GM18502 (cell line): ENCODE results near the gene NOS3.
"Not testable (repeated sequence)": the region's sequence is repeated elsewhere in the genome, so short reads cannot be mapped to it uniquely, and the experiment has no call there.

Experiments
- ATAC-seq: cut with Tn5 transposase; IDR thresholded peaks from one replicate; pipeline ENCODE4 v1.9.1; 2021; ENCODE audit warnings: mild to moderate bottlenecking; ENCODE audit not compliant: unreplicated experiment, poor library complexity

Gene NOS3

GRCh38 chr7:150997817-150998216 is 7.0 kb downstream of the NOS3 start:
- no peak for ATAC-seq

- no peak for ATAC-seq
Observed at GRCh38 chr7:150998341-150998740, 7.5 kb downstream of the NOS3 start.

GRCh38 chr7:150999001-150999400 is 8.2 kb downstream of the NOS3 start:
- no peak for ATAC-seq

- ATAC-seq = no peak
Observed at GRCh38 chr7:150999497-151000230, 8.8 kb downstream of the NOS3 start.

- ATAC-seq = no peak
Observed at GRCh38 chr7:151000897-151001495, 10.2 kb downstream of the NOS3 start.

GRCh38 chr7:151001546-151001945 is 10.7 kb downstream of the NOS3 start:
- no peak for ATAC-seq

GRCh38 chr7:151003572-151003971 is 12.8 kb downstream of the NOS3 start:
- ATAC-seq = no peak

- no peak for ATAC-seq
Observed at GRCh38 chr7:151005566-151005965, 14.7 kb downstream of the NOS3 start.

GRCh38 chr7:151006590-151007300 is 15.9 kb downstream of the NOS3 start:
- ATAC-seq = no peak

- no peak for ATAC-seq
Observed at GRCh38 chr7:151007469-151007898, 16.7 kb downstream of the NOS3 start.

GRCh38 chr7:151008143-151008510 is 17.3 kb downstream of the NOS3 start:
- no peak for ATAC-seq

GRCh38 chr7:151008511-151009323 is 17.9 kb downstream of the NOS3 start:
- peak; percentile 65 for ATAC-seq

- no peak for ATAC-seq
Observed at GRCh38 chr7:151009327-151010036, 18.7 kb downstream of the NOS3 start.

GRCh38 chr7:151010037-151010306 is 19.2 kb downstream of the NOS3 start:
- ATAC-seq = no peak

- ATAC-seq = no peak
Observed at GRCh38 chr7:151010307-151011096, 19.7 kb downstream of the NOS3 start.

- no peak for ATAC-seq
Observed at GRCh38 chr7:151011097-151011409, 20.2 kb downstream of the NOS3 start.

GRCh38 chr7:151011616-151012015 is 20.8 kb downstream of the NOS3 start:
- ATAC-seq = not testable (repeated sequence)

- ATAC-seq = no peak
Observed at GRCh38 chr7:151012031-151012692, 21.3 kb downstream of the NOS3 start.

- ATAC-seq = no peak
Observed at GRCh38 chr7:151012911-151013347, 22.1 kb downstream of the NOS3 start.
